Measurements from ENCODE around the gene XYLT1.

XYLT1 gene

GRCh38 chr16:17368446-17368845, 102.3 kb downstream of the XYLT1 start:
- H3K9me3 Mint-ChIP-seq: no peaks in the 10 kb centered on the region
- no peaks in the 10 kb centered on the region for H3K36me3 Mint-ChIP-seq (ENCODE audit: low read depth)
- peaks cover 90% of the 10 kb centered on the region for H3K4me1 Mint-ChIP-seq
- no peak for ATAC-seq
- H3K4me3 Mint-ChIP-seq: peak overlapping the region; percentile 82
- H3K27ac Mint-ChIP-seq: peak overlapping the region; percentile 92
- no peak for DNase-seq
- no peaks in the 10 kb centered on the region for H3K27me3 Mint-ChIP-seq

- peak overlapping the region; percentile 53 for H3K27ac Mint-ChIP-seq
- H3K27me3 Mint-ChIP-seq: no peaks in the 10 kb centered on the region
- no peak for DNase-seq
- H3K4me1 Mint-ChIP-seq: peaks cover 95% of the 10 kb centered on the region
- no peaks in the 10 kb centered on the region for H3K36me3 Mint-ChIP-seq (ENCODE audit: low read depth)
- H3K9me3 Mint-ChIP-seq: no peaks in the 10 kb centered on the region
- H3K4me3 Mint-ChIP-seq: no peak overlapping the region
- ATAC-seq: no peak
Observed at GRCh38 chr16:17367923-17368322, 102.8 kb downstream of the XYLT1 start.

GRCh38 chr16:17367036-17367435, 103.7 kb downstream of the XYLT1 start:
- H3K4me1 Mint-ChIP-seq: peaks cover 100% of the 10 kb centered on the region
- no peak for DNase-seq
- H3K27me3 Mint-ChIP-seq: no peaks in the 10 kb centered on the region
- ATAC-seq: no peak
- H3K27ac Mint-ChIP-seq: peak overlapping the region; percentile 81
- no peaks in the 10 kb centered on the region for H3K9me3 Mint-ChIP-seq
- no peaks in the 10 kb centered on the region for H3K36me3 Mint-ChIP-seq (ENCODE audit: low read depth)
- no peak overlapping the region for H3K4me3 Mint-ChIP-seq

GRCh38 chr16:17366299-17366961, 104.3 kb downstream of the XYLT1 start:
- Mint-ChIP-seq H3K27ac (peak overlapping the region; percentile 81), H3K9me3 (no peaks in the 10 kb centered on the region), H3K36me3 (ENCODE audit: low read depth) (no peaks in the 10 kb centered on the region), H3K27me3 (no peaks in the 10 kb centered on the region), H3K4me1 (peaks cover 100% of the 10 kb centered on the region), H3K4me3 (no peak overlapping the region)
- ATAC-seq (no peak), DNase-seq (no peak)

- H3K4me1 Mint-ChIP-seq: peaks cover 100% of the 10 kb centered on the region
- H3K9me3 Mint-ChIP-seq: no peaks in the 10 kb centered on the region
- H3K27ac Mint-ChIP-seq: peak overlapping the region; percentile 62
- no peak for ATAC-seq
- H3K27me3 Mint-ChIP-seq: no peaks in the 10 kb centered on the region
- no peak for DNase-seq
- H3K36me3 Mint-ChIP-seq (ENCODE audit: low read depth): no peaks in the 10 kb centered on the region
- H3K4me3 Mint-ChIP-seq: no peak overlapping the region
Observed at GRCh38 chr16:17365591-17366298, 105.0 kb downstream of the XYLT1 start.

GRCh38 chr16:17365211-17365541, 105.6 kb downstream of the XYLT1 start:
- ATAC-seq (no peak), DNase-seq (no peak)
- H3K27ac Mint-ChIP-seq: peak overlapping the region; percentile 81
- H3K4me1 Mint-ChIP-seq: peaks cover 100% of the 10 kb centered on the region
- H3K36me3 Mint-ChIP-seq (ENCODE audit: low read depth): no peaks in the 10 kb centered on the region
- no peaks in the 10 kb centered on the region for H3K9me3 Mint-ChIP-seq
- H3K27me3 Mint-ChIP-seq: no peaks in the 10 kb centered on the region
- H3K4me3 Mint-ChIP-seq: no peak overlapping the region

- H3K27me3 Mint-ChIP-seq: no peaks in the 10 kb centered on the region
- DNase-seq (no peak), ATAC-seq (peak; percentile 72)
- H3K4me3 Mint-ChIP-seq: peak overlapping the region; percentile 50
- peaks cover 100% of the 10 kb centered on the region for H3K4me1 Mint-ChIP-seq
- H3K9me3 Mint-ChIP-seq: no peaks in the 10 kb centered on the region
- peak overlapping the region; percentile 81 for H3K27ac Mint-ChIP-seq
- no peaks in the 10 kb centered on the region for H3K36me3 Mint-ChIP-seq (ENCODE audit: low read depth)
Observed at GRCh38 chr16:17364319-17365210, 106.2 kb downstream of the XYLT1 start.

GRCh38 chr16:17362946-17363345, 107.8 kb downstream of the XYLT1 start:
- no peaks in the 10 kb centered on the region for H3K27me3 Mint-ChIP-seq
- H3K36me3 Mint-ChIP-seq (ENCODE audit: low read depth): no peaks in the 10 kb centered on the region
- H3K4me1 Mint-ChIP-seq: peaks cover 98% of the 10 kb centered on the region
- H3K4me3 Mint-ChIP-seq: no peak overlapping the region
- no peaks in the 10 kb centered on the region for H3K9me3 Mint-ChIP-seq
- DNase-seq: no peak
- no peak overlapping the region for H3K27ac Mint-ChIP-seq
- ATAC-seq: no peak

GRCh38 chr16:17362183-17362582, 108.6 kb downstream of the XYLT1 start:
- no peak for DNase-seq
- Mint-ChIP-seq H3K4me1 (peaks cover 96% of the 10 kb centered on the region), H3K9me3 (no peaks in the 10 kb centered on the region), H3K27me3 (no peaks in the 10 kb centered on the region), H3K36me3 (ENCODE audit: low read depth) (no peaks in the 10 kb centered on the region), H3K27ac (peak overlapping the region; percentile 41), H3K4me3 (peak overlapping the region; percentile 14)
- ATAC-seq: no peak

- no peaks in the 10 kb centered on the region for H3K9me3 Mint-ChIP-seq
- H3K4me3 Mint-ChIP-seq: no peak overlapping the region
- H3K27ac Mint-ChIP-seq: peak overlapping the region; percentile 78
- no peak for DNase-seq
- H3K27me3 Mint-ChIP-seq: no peaks in the 10 kb centered on the region
- no peaks in the 10 kb centered on the region for H3K36me3 Mint-ChIP-seq (ENCODE audit: low read depth)
- H3K4me1 Mint-ChIP-seq: peaks cover 83% of the 10 kb centered on the region
- ATAC-seq: no peak
Observed at GRCh38 chr16:17360693-17361122, 110.1 kb downstream of the XYLT1 start.

GRCh38 chr16:17359788-17360390, 110.9 kb downstream of the XYLT1 start:
- Mint-ChIP-seq H3K4me1 (peaks cover 75% of the 10 kb centered on the region), H3K27me3 (no peaks in the 10 kb centered on the region), H3K27ac (peak overlapping the region; percentile 78), H3K9me3 (no peaks in the 10 kb centered on the region), H3K4me3 (peak overlapping the region; percentile 6), H3K36me3 (ENCODE audit: low read depth) (no peaks in the 10 kb centered on the region)
- ATAC-seq (peak; percentile 91), DNase-seq (peak; percentile 67)

- no peaks in the 10 kb centered on the region for H3K27me3 Mint-ChIP-seq
- no peak overlapping the region for H3K4me3 Mint-ChIP-seq
- no peaks in the 10 kb centered on the region for H3K36me3 Mint-ChIP-seq (ENCODE audit: low read depth)
- ATAC-seq: no peak
- no peaks in the 10 kb centered on the region for H3K9me3 Mint-ChIP-seq
- peak overlapping the region; percentile 48 for H3K27ac Mint-ChIP-seq
- no peak for DNase-seq
- peaks cover 67% of the 10 kb centered on the region for H3K4me1 Mint-ChIP-seq
Observed at GRCh38 chr16:17358846-17359245, 111.9 kb downstream of the XYLT1 start.

- H3K4me3 Mint-ChIP-seq: no peak overlapping the region
- H3K36me3 Mint-ChIP-seq (ENCODE audit: low read depth): no peaks in the 10 kb centered on the region
- H3K9me3 Mint-ChIP-seq: no peaks in the 10 kb centered on the region
- DNase-seq: no peak
- no peak for ATAC-seq
- H3K27me3 Mint-ChIP-seq: no peaks in the 10 kb centered on the region
- H3K27ac Mint-ChIP-seq: peak overlapping the region; percentile 48
- peaks cover 63% of the 10 kb centered on the region for H3K4me1 Mint-ChIP-seq
Observed at GRCh38 chr16:17358355-17358754, 112.4 kb downstream of the XYLT1 start.

GRCh38 chr16:17357307-17358062, 113.3 kb downstream of the XYLT1 start:
- no peaks in the 10 kb centered on the region for H3K27me3 Mint-ChIP-seq
- peaks cover 55% of the 10 kb centered on the region for H3K4me1 Mint-ChIP-seq
- H3K4me3 Mint-ChIP-seq: no peak overlapping the region
- H3K36me3 Mint-ChIP-seq (ENCODE audit: low read depth): no peaks in the 10 kb centered on the region
- H3K27ac Mint-ChIP-seq: peak overlapping the region; percentile 16
- H3K9me3 Mint-ChIP-seq: no peaks in the 10 kb centered on the region
- no peak for DNase-seq
- no peak for ATAC-seq

Measured in activated naive CD8-positive, alpha-beta T cell treated with anti-CD3 and anti-CD28 coated beads, Interleukin-2, amount 50 U/mL, for 24 hours (primary cell).